Hepatocyte (in vitro differentiated cells): ENCODE data around the gene TLNRD1.

Source experiments
- EZH2 ChIP-seq: fragments of 200-600 bp; sonication (generic); IDR thresholded peaks from 2 replicates; pipeline ENCODE4 v1.6.1; 2016; ENCODE audit warnings: antibody characterized with exemption, mild to moderate bottlenecking, borderline replicate concordance
- EZH2phosphoT487 ChIP-seq: fragments of 200-600 bp; sonication (generic); IDR thresholded peaks from one replicate; pipeline ENCODE4 v1.6.1; 2018; ENCODE audit warnings: antibody characterized with exemption, mild to moderate bottlenecking, low read depth, moderate library complexity; ENCODE audit not compliant: unreplicated experiment, severe bottlenecking
- TF ChIP-seq, protein P1 (sequence below): fragments of 200-600 bp; sonication (generic); IDR thresholded peaks from 2 replicates; pipeline ENCODE4 v1.5.1; 2016; ENCODE audit warnings: antibody characterized with exemption, mild to moderate bottlenecking; ENCODE audit not compliant: poor library complexity

DNA sequence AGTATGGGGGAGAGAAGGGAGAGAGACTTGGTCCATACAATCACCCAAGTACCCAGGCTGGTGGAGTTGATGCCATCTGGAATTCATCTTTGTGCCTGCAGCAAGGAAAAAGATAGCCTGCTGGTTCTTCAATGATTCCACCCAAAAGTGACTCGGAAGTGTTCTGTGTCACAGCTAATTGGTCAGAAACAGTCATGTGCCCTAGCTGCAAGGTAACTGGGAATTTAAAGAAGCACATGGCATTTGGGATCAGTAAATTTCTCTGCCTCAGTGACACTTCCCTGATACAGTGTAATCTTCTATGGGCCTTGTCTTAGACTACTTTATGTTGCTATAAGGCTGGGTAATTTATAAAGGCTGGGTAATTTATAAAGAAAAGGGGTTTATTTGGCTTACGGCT, 17.5 kb downstream of the TLNRD1 start:
- TF ChIP-seq EZH2: no peak
- TF ChIP-seq, protein P1, sequence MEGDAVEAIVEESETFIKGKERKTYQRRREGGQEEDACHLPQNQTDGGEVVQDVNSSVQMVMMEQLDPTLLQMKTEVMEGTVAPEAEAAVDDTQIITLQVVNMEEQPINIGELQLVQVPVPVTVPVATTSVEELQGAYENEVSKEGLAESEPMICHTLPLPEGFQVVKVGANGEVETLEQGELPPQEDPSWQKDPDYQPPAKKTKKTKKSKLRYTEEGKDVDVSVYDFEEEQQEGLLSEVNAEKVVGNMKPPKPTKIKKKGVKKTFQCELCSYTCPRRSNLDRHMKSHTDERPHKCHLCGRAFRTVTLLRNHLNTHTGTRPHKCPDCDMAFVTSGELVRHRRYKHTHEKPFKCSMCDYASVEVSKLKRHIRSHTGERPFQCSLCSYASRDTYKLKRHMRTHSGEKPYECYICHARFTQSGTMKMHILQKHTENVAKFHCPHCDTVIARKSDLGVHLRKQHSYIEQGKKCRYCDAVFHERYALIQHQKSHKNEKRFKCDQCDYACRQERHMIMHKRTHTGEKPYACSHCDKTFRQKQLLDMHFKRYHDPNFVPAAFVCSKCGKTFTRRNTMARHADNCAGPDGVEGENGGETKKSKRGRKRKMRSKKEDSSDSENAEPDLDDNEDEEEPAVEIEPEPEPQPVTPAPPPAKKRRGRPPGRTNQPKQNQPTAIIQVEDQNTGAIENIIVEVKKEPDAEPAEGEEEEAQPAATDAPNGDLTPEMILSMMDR: no peak
- no peak for TF ChIP-seq EZH2phosphoT487
